Neural cell (in vitro differentiated cells): Measurements from ENCODE around the gene HIVEP1.

Experiments used
- EZH2 ChIP-seq: fragments of 200-600, 300-800 bp; shearing (Covaris generic), sonication (generic); IDR thresholded peaks from 2 replicates; pipeline ENCODE4 v1.6.1; 2014; ENCODE audit warnings: antibody characterized with exemption, low read length, borderline replicate concordance, mild to moderate bottlenecking; ENCODE audit not compliant: insufficient read depth, poor library complexity, severe bottlenecking
- SMC3 ChIP-seq: fragments of 450-650 bp; conservative IDR thresholded peaks from 2 replicates; pipeline ENCODE4 v1.6.1; 2014; ENCODE audit warnings: antibody characterized with exemption, mild to moderate bottlenecking, moderate library complexity; ENCODE audit not compliant: poor library complexity
- TF ChIP-seq, protein P1 (sequence below): fragments of 450-650 bp; IDR thresholded peaks from 2 replicates; pipeline ENCODE4 v1.5.1; 2014; ENCODE audit warnings: antibody characterized with exemption, mild to moderate bottlenecking, moderate library complexity; ENCODE audit not compliant: poor library complexity, severe bottlenecking
- TF ChIP-seq, protein P2 (sequence below): IDR thresholded peaks from 2 replicates; pipeline ENCODE4 v1.6.1; 2012; ENCODE audit warnings: borderline replicate concordance

DNA sequence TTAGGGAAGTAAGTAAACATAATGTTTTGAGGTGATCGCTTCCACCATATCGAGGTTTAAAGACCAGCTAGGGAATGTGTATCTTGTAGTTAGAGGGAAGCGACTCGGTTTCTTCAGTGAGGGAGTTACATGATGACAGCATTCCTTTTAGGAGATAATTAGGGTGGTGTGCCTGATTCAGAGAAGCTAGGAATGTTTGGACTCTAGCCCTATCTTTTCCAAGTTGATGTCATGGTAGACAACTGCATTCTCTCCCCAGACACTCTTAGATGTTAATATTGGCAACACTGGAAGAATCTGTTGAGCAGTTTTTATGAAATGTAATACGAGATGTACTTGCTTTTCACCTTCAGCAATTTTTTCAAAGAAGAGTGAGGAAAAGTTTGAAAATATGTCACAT lies 12.9 kb upstream of the HIVEP1 start:
- TF ChIP-seq, protein P1, sequence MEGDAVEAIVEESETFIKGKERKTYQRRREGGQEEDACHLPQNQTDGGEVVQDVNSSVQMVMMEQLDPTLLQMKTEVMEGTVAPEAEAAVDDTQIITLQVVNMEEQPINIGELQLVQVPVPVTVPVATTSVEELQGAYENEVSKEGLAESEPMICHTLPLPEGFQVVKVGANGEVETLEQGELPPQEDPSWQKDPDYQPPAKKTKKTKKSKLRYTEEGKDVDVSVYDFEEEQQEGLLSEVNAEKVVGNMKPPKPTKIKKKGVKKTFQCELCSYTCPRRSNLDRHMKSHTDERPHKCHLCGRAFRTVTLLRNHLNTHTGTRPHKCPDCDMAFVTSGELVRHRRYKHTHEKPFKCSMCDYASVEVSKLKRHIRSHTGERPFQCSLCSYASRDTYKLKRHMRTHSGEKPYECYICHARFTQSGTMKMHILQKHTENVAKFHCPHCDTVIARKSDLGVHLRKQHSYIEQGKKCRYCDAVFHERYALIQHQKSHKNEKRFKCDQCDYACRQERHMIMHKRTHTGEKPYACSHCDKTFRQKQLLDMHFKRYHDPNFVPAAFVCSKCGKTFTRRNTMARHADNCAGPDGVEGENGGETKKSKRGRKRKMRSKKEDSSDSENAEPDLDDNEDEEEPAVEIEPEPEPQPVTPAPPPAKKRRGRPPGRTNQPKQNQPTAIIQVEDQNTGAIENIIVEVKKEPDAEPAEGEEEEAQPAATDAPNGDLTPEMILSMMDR, result no peak
- TF ChIP-seq SMC3, result no peak
- no peak for TF ChIP-seq EZH2
- TF ChIP-seq, protein P2, sequence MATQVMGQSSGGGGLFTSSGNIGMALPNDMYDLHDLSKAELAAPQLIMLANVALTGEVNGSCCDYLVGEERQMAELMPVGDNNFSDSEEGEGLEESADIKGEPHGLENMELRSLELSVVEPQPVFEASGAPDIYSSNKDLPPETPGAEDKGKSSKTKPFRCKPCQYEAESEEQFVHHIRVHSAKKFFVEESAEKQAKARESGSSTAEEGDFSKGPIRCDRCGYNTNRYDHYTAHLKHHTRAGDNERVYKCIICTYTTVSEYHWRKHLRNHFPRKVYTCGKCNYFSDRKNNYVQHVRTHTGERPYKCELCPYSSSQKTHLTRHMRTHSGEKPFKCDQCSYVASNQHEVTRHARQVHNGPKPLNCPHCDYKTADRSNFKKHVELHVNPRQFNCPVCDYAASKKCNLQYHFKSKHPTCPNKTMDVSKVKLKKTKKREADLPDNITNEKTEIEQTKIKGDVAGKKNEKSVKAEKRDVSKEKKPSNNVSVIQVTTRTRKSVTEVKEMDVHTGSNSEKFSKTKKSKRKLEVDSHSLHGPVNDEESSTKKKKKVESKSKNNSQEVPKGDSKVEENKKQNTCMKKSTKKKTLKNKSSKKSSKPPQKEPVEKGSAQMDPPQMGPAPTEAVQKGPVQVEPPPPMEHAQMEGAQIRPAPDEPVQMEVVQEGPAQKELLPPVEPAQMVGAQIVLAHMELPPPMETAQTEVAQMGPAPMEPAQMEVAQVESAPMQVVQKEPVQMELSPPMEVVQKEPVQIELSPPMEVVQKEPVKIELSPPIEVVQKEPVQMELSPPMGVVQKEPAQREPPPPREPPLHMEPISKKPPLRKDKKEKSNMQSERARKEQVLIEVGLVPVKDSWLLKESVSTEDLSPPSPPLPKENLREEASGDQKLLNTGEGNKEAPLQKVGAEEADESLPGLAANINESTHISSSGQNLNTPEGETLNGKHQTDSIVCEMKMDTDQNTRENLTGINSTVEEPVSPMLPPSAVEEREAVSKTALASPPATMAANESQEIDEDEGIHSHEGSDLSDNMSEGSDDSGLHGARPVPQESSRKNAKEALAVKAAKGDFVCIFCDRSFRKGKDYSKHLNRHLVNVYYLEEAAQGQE, result no peak
